Heart left ventricle (tissue), 16 donors: ENCODE measurements around the gene SMARCC1. TPM values are rescaled to one million over a fixed set of nuclear protein-coding genes. Genes with fewer than 3 reads are reported as not detected.
"Not testable (repeated sequence)": the region's sequence is repeated elsewhere in the genome, so short reads cannot be mapped to it uniquely, and the experiment has no call there.

Source experiments
- ATAC-seq, 4 donors: fragments of 200-7000 bp; cut with Tn5 transposase; one replicate each; pipeline ENCODE4 v1.9.1; 2020 to 2022; ENCODE audit warnings: moderate library complexity in 4 of 4, mild to moderate bottlenecking in 3 of 4, moderate number of reproducible peaks in 1 of 4
- DNase-seq, 5 donors: peaks; one replicate each; pipeline ENCODE4 v3.0.0-alpha.2; 2020
- H3K27ac ChIP-seq, 12 donors: fragments of 200-600 bp; sonication (generic) in 4 of 12; one replicate each; pipeline versions ENCODE4 v1.5.0 to v1.8.0; 2016 to 2022; ENCODE audit warnings: mild to moderate bottlenecking in 2 of 12
- H3K27me3 ChIP-seq, 9 donors: fragments of 200-600 bp; sonication (generic) in 2 of 9; one replicate each; pipeline versions ENCODE4 v1.5.1 to v1.8.0; 2016 to 2022; ENCODE audit warnings: mild to moderate bottlenecking in 3 of 9
- H3K36me3 ChIP-seq, 9 donors: fragments of 200-600 bp; sonication (generic) in 2 of 9; one replicate each; pipeline versions ENCODE4 v1.5.0 to v1.8.0; 2018 to 2022; ENCODE audit warnings: mild to moderate bottlenecking in 2 of 9
- H3K4me1 ChIP-seq, 12 donors: fragments of 200-600 bp; sonication (generic) in 4 of 12; one replicate each; pipeline versions ENCODE4 v1.5.0 to v1.8.0; 2016 to 2022; ENCODE audit warnings: mild to moderate bottlenecking in 3 of 12
- H3K4me3 ChIP-seq, 12 donors: fragments of 200-600 bp; sonication (generic) in 4 of 12; one replicate each; pipeline versions ENCODE4 v1.5.0 to v1.8.0; 2017 to 2022; ENCODE audit warnings: mild to moderate bottlenecking in 9 of 12, moderate library complexity in 4 of 12
- H3K9me3 ChIP-seq, 12 donors: fragments of 200-600 bp; sonication (generic) in 4 of 12; one replicate each; pipeline versions ENCODE4 v1.5.0 to v1.8.0; 2016 to 2022; ENCODE audit warnings: mild to moderate bottlenecking in 1 of 12
- CTCF ChIP-seq, 12 donors: fragments of 200-600 bp; sonication (generic) in 4 of 12; IDR thresholded peaks; one replicate each; pipeline versions ENCODE4 v1.5.0 to v1.8.0; 2018 to 2022; ENCODE audit warnings: antibody characterized with exemption in 12 of 12, mild to moderate bottlenecking in 5 of 12
- POLR2A ChIP-seq, 2 donors: fragments of 450-650 bp; IDR thresholded peaks; one replicate each; pipeline ENCODE4 v1.6.1; 2017; ENCODE audit warnings: antibody characterized with exemption in 2 of 2, mild to moderate bottlenecking in 2 of 2, moderate library complexity in 2 of 2
- WGBS, 4 donors: extraction: QIAGEN DNeasy Blood & Tissue Kit in 2 of 4; methylation state at CpG; one replicate each; pipeline versions ENCODE4 v1.1.5 to v1.1.7; 2013 to 2018; 5-methylcytosine and 5-hydroxymethylcytosine counted together
- intact Hi-C, 10 donors: fragments of 100-400 bp; cut with DNase I; formaldehyde crosslinking; loops; one replicate each; pipeline versions ENCODE4 v1.11.1 to v1.14.2; 2022
- polyA plus RNA-seq, 2 donors: library from polyadenylated mRNA; stranded (reverse); fragments of 200-250 nt; gene quantifications; one replicate each; pipeline ENCODE4 v1.2.3, GENCODE V29; 2013
- total RNA-seq, 9 donors: library from RNA; depleted of rRNA in 2 of 9; stranded (reverse); fragments of >200 nt in 2 of 9; fragmentation: NEBNext Ultra II Directional in 3 of 9; extraction: Animal tissue kit (Norgen Biotek cat#: 25700) in 3 of 9; gene quantifications; one replicate each; pipeline versions ENCODE4 v1.1.0 to v1.2.4, GENCODE V29; 2016 to 2023
- donor health status: ischemic (EF 13 %, LVEDD 7.1; RV severe dilation, severe dysfunction).
- donor health status: healthy with polysubstance abuse.
- donor health status: DM: no; HTN: yes; CAD: no.
- donor health status: DM: no; HTN: no; CAD: no.
- donor health status: ischemic (EF 25% LVEDD 6.9; RV normal size, moderate dysfunction).
- donor health status: ischemic (EF 25% LVEDD 5.7; RV mildly dilated, moderate dysfunction).
- donor health status: healthy.
- donor health status: DM: yes; HTN: yes; CAD: no.
- donor health status: ischemic (EF 35%, LVEDD 5.7; RV mildly dilated, moderate dysfunction).
- donor health status: nonischemic (EF 11% LVEDD 7.7; RV severe dilation, severe dysfunction).
- donor health status: DM: yes; HTN: yes; CAD: no.
- donor health status: PGD.
- donor health status: ischemic (EF 29% LVEDD 5.4; RV normal size, mild dysfunction).
- donor health status: nonischemic (EF 23%, LVEDD 6.1; RV moderate dilation, normal function).

The SMARCC1 gene
- total and polyA plus RNA-seq, 11 donors: 5.8 to 31.4 (median 25.5) TPM

GRCh38 chr3:47758261-47759025, 23.2 kb downstream of the SMARCC1 start:
- 87 to 91% (median 89%) methylated on average over 14 of the region's 14 CpGs for WGBS, 4 donors
- ATAC-seq (no peak), DNase-seq (no peak)
- Histone ChIP-seq H3K36me3 (peaks cover 0 to 26% (median 6%) of the 10 kb centered on the region in 9 donors), H3K27me3 (no peaks in the 10 kb centered on the region), H3K4me1 (peaks cover 0 to 10% (median 0%) of the 10 kb centered on the region in 12 donors), H3K27ac (no peak overlapping the region), H3K4me3 (no peak overlapping the region), H3K9me3 (no peaks in the 10 kb centered on the region)
- TF ChIP-seq POLR2A (IDR thresholded peaks at IDR 0.05) (no peak), CTCF (IDR thresholded peaks at IDR 0.05) (no peak)
- intact Hi-C loops: no loop called here

GRCh38 chr3:47752716-47753115, 29.0 kb downstream of the SMARCC1 start:
- intact Hi-C loops: no loop called here
- Histone ChIP-seq H3K27me3 (no peaks in the 10 kb centered on the region), H3K36me3 (peaks cover 0 to 23% (median 6%) of the 10 kb centered on the region in 9 donors), H3K4me1 (no peaks in the 10 kb centered on the region), H3K9me3 (no peaks in the 10 kb centered on the region), H3K4me3 (no peak overlapping the region), H3K27ac (no peak overlapping the region)
- no peak for ATAC-seq
- WGBS, 4 donors: 55 to 79% (median 73%) methylated on average over 3 of the region's 3 CpGs
- TF ChIP-seq CTCF (IDR thresholded peaks at IDR 0.05) (no peak), POLR2A (IDR thresholded peaks at IDR 0.05) (no peak)
- no peak for DNase-seq

GRCh38 chr3:47750811-47751354, 30.8 kb downstream of the SMARCC1 start:
- H3K9me3 ChIP-seq, intact Hi-C loops, H3K4me1 ChIP-seq, H3K27ac ChIP-seq, ATAC-seq, DNase-seq, H3K4me3 ChIP-seq, H3K27me3 ChIP-seq: not testable (repeated sequence)
- WGBS, 4 donors: 90 to 97% (median 96%) methylated on average over 12 of the region's 12 CpGs
- H3K36me3 ChIP-seq: peaks cover 0 to 15% (median 4%) of the 10 kb centered on the region in 9 donors

GRCh38 chr3:47747558-47747957, 34.1 kb downstream of the SMARCC1 start:
- ATAC-seq (no peak), DNase-seq (no peak)
- Histone ChIP-seq H3K27ac (no peak overlapping the region), H3K36me3 (peaks cover 0 to 38% (median 23%) of the 10 kb centered on the region in 9 donors), H3K27me3 (no peaks in the 10 kb centered on the region), H3K4me1 (peaks cover 0 to 17% (median 7%) of the 10 kb centered on the region in 12 donors), H3K9me3 (no peaks in the 10 kb centered on the region), H3K4me3 (no peak overlapping the region)
- no peak for TF ChIP-seq POLR2A (IDR thresholded peaks at IDR 0.05)
- no peak for TF ChIP-seq CTCF (IDR thresholded peaks at IDR 0.05)
- intact Hi-C loops: no loop called here
- 94 to 98% (median 95%) methylated on average over 3 of the region's 3 CpGs for WGBS, 4 donors
